HepG2 (cell line): ENCODE measurements around the gene PLA2G2A. TPM values are rescaled to one million over a fixed set of nuclear protein-coding genes. Genes with fewer than 3 reads are reported as not detected.

Source experiments
- AHR ChIP-seq: IDR thresholded peaks from 2 replicates; pipeline ENCODE4 v1.6.1; 2018; ENCODE audit warnings: missing genetic modification reagents, missing compliant biosample characterization
- CAMTA2 ChIP-seq: sonication (generic); formaldehyde crosslinking; IDR thresholded peaks from 2 replicates; pipeline ENCODE4 v1.4.0; 2020; ENCODE audit warnings: mild to moderate bottlenecking, missing genetic modification reagents, borderline replicate concordance
- GPN1 ChIP-seq: sonication (generic); formaldehyde crosslinking; IDR thresholded peaks from 2 replicates; pipeline ENCODE4 v1.5.1; 2020; ENCODE audit warnings: missing genetic modification reagents, borderline replicate concordance
- HMG20B ChIP-seq: conservative IDR thresholded peaks from 2 replicates; pipeline ENCODE4 v1.6.1; 2016; ENCODE audit warnings: missing genetic modification reagents, missing compliant biosample characterization
- MAFK ChIP-seq, 2 experiments: IDR thresholded peaks in 1 of 2; conservative IDR thresholded peaks in 1 of 2; 2 replicates each; pipeline ENCODE4 v1.6.1; 2011; ENCODE audit warnings: improper control_type of control experiment in 2 of 2, low read length in 2 of 2
- POLR2AphosphoS2 ChIP-seq: IDR thresholded peaks from 2 replicates; pipeline ENCODE4 v1.6.1; 2011; ENCODE audit warnings: low read depth, low read length, improper control_type of control experiment
- RAD21 ChIP-seq: fragments of 450-650 bp; formaldehyde crosslinking; IDR thresholded peaks from 2 replicates; pipeline ENCODE4 v1.5.0; 2020; ENCODE audit warnings: mild to moderate bottlenecking
- RBM39 ChIP-seq: fragments of 200-400 bp; formaldehyde crosslinking; IDR thresholded peaks from one replicate; pipeline ENCODE4 v1.6.1; 2018; ENCODE audit warnings: antibody characterized with exemption, mild to moderate bottlenecking, low read depth, low read length; ENCODE audit not compliant: poor library complexity, severe bottlenecking
- SP5 ChIP-seq: IDR thresholded peaks from 2 replicates; pipeline ENCODE4 v1.6.1; 2016; ENCODE audit warnings: low read depth, borderline replicate concordance
- TCF7L2 ChIP-seq: IDR thresholded peaks from 2 replicates; pipeline ENCODE4 v1.6.1; 2011; ENCODE audit warnings: mild to moderate bottlenecking, low read depth, low read length, moderate library complexity
- ZBTB40 ChIP-seq, 2 experiments: fragments of 450-650 bp in 1 of 2; sonication (generic) in 1 of 2; formaldehyde crosslinking in 1 of 2; IDR thresholded peaks; 2 replicates each; pipeline versions ENCODE4 v1.6.1 to v1.8.0; 2016 to 2022; ENCODE audit warnings: antibody characterized with exemption in 1 of 2, mild to moderate bottlenecking in 1 of 2, missing genetic modification reagents in 1 of 2
- ZNF326 ChIP-seq: sonication (generic); formaldehyde crosslinking; IDR thresholded peaks from 2 replicates; pipeline ENCODE4 v1.4.0; 2020; ENCODE audit warnings: missing genetic modification reagents, borderline replicate concordance
- ZNF577 ChIP-seq: sonication (generic); formaldehyde crosslinking; IDR thresholded peaks from 2 replicates; pipeline ENCODE4 v1.4.0; 2020; ENCODE audit warnings: mild to moderate bottlenecking, low read depth, missing genetic modification reagents, borderline replicate concordance
- polyA plus RNA-seq, 8 experiments: library from polyadenylated mRNA; depleted of rRNA in 3 of 8; stranded (reverse) in 7 of 8; unstranded in 1 of 8; fragments of >200 nt; fragmentation: Illumina TruSeq in 4 of 8; extraction: Trizol in 4 of 8; gene quantifications; 2 replicates each; pipeline versions ENCODE4 v1.2.1 to v1.2.3, GENCODE V29; 2011 to 2016; ENCODE audit warnings: low read depth in 4 of 8, missing spikeins in 1 of 8, mixed read lengths in 1 of 8; ENCODE audit not compliant: insufficient read depth in 1 of 8
- total RNA-seq, 5 experiments: library from RNA; depleted of rRNA; stranded (reverse); fragments of >200 nt; fragmentation: Illumina TruSeq; extraction: Trizol; gene quantifications; 2 replicates each; pipeline ENCODE4 v1.2.3, GENCODE V29; 2016; ENCODE audit warnings: low read depth in 1 of 5
- TF ChIP-seq, protein P1 (sequence below): sonication (generic); formaldehyde crosslinking; IDR thresholded peaks from 2 replicates; pipeline ENCODE4; 2020; ENCODE audit warnings: missing genetic modification reagents, mild to moderate bottlenecking, borderline replicate concordance
- TF ChIP-seq, protein P2 (sequence below): sonication (generic); formaldehyde crosslinking; IDR thresholded peaks from 2 replicates; pipeline ENCODE4 v1.5.1; 2020; ENCODE audit warnings: missing genetic modification reagents, mild to moderate bottlenecking, borderline replicate concordance

The PLA2G2A gene
- total and polyA plus RNA-seq, 2 of the 13 experiments (the other 11 are each of a cell fraction or from before 2014, with no cell fraction given), result 0.35 to 30.3 TPM

- TF ChIP-seq, protein P1, sequence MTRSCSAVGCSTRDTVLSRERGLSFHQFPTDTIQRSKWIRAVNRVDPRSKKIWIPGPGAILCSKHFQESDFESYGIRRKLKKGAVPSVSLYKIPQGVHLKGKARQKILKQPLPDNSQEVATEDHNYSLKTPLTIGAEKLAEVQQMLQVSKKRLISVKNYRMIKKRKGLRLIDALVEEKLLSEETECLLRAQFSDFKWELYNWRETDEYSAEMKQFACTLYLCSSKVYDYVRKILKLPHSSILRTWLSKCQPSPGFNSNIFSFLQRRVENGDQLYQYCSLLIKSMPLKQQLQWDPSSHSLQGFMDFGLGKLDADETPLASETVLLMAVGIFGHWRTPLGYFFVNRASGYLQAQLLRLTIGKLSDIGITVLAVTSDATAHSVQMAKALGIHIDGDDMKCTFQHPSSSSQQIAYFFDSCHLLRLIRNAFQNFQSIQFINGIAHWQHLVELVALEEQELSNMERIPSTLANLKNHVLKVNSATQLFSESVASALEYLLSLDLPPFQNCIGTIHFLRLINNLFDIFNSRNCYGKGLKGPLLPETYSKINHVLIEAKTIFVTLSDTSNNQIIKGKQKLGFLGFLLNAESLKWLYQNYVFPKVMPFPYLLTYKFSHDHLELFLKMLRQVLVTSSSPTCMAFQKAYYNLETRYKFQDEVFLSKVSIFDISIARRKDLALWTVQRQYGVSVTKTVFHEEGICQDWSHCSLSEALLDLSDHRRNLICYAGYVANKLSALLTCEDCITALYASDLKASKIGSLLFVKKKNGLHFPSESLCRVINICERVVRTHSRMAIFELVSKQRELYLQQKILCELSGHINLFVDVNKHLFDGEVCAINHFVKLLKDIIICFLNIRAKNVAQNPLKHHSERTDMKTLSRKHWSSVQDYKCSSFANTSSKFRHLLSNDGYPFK, result no peak
- TF ChIP-seq, protein P2, sequence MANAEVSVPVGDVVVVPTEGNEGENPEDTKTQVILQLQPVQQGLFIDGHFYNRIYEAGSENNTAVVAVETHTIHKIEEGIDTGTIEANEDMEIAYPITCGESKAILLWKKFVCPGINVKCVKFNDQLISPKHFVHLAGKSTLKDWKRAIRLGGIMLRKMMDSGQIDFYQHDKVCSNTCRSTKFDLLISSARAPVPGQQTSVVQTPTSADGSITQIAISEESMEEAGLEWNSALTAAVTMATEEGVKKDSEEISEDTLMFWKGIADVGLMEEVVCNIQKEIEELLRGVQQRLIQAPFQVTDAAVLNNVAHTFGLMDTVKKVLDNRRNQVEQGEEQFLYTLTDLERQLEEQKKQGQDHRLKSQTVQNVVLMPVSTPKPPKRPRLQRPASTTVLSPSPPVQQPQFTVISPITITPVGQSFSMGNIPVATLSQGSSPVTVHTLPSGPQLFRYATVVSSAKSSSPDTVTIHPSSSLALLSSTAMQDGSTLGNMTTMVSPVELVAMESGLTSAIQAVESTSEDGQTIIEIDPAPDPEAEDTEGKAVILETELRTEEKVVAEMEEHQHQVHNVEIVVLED, result no peak
- TF ChIP-seq AHR (CRISPR knock-in tag), result no peak
- TF ChIP-seq RAD21, result no peak
- no peak for TF ChIP-seq SP5 (CRISPR knock-in tag)
- no peak for TF ChIP-seq ZBTB40 (IDR thresholded peaks at IDR 0.05)
- no peak for TF ChIP-seq ZBTB40 (CRISPR knock-in tag; IDR thresholded peaks at IDR 0.05)
- peak; percentile 13; the same call in 1 of the 2 replicates for TF ChIP-seq HMG20B
- TF ChIP-seq CAMTA2 (CRISPR knock-in tag), result no peak
- TF ChIP-seq TCF7L2, result no peak
- TF ChIP-seq POLR2AphosphoS2, result no peak
- TF ChIP-seq ZNF326 (CRISPR knock-in tag), result no peak
- no peak for TF ChIP-seq MAFK (conservative IDR thresholded peaks at IDR 0.05 in 1 of 2, IDR thresholded peaks at IDR 0.05 in 1 of 2; ENCODE audit: low read length in 2 of 2)
- TF ChIP-seq RBM39, result no peak
- TF ChIP-seq GPN1 (CRISPR knock-in tag), result no peak
- TF ChIP-seq ZNF577 (CRISPR knock-in tag), result no peak
Observed at GRCh38 chr1:19981507-19982312, 2.3 kb upstream of the PLA2G2A start (continued).
